GM12878 (cell line): Measurements from ENCODE around the gene SMIM21. TPM values are rescaled to one million over a fixed set of nuclear protein-coding genes. Genes with fewer than 3 reads are reported as not detected.

Experiments used
- ATAC-seq: fragments of 200-7000 bp; cut with Tn5 transposase; 3 replicates; pipeline ENCODE4 v1.9.1; 2020; ENCODE audit warnings: mild to moderate bottlenecking, moderate library complexity
- BruUV-seq: library from RNA; stranded (reverse); fragments of 400-500 nt; replicated peaks from 2 replicates; lab custom pipeline; 2021; lab: Mats Ljungman, UMichigan
- CTCF ChIA-PET: fragments of 300-600 bp; sonication (Branson Sonifier 250); formaldehyde crosslinking; extraction: SDS; loops from one replicate; lab custom pipeline; 2021; ENCODE audit warnings: inconsistent platforms; lab: Yijun Ruan, JAX
- POLR2A ChIA-PET: fragments of 350-600 bp; formaldehyde crosslinking; extraction: SDS; loops from one replicate; lab custom pipeline; 2021; ENCODE audit warnings: inconsistent platforms; lab: Charles Lee
- RAD21 ChIA-PET: fragments of 300-600 bp; sonication (Branson Sonifier 250); formaldehyde crosslinking; loops from one replicate; lab custom pipeline; 2023; ENCODE audit warnings: antibody characterized with exemption; ENCODE audit not compliant: unreplicated experiment; lab: Charles Lee
- SMC1A ChIA-PET: fragments of 300-600 bp; sonication (Branson Sonifier 250); formaldehyde crosslinking; loops from one replicate; lab custom pipeline; 2023; ENCODE audit not compliant: unreplicated experiment, uncharacterized antibody; lab: Charles Lee
- DNase-seq: peaks from one replicate; pipeline ENCODE4 v3.0.0-alpha.2; 2011; ENCODE audit warnings: low read depth, low spot score
- FAIRE-seq: peaks from 3 replicates; lab custom pipeline; 2011; peaks lifted over from hg19 to GRCh38; lab: Jason Lieb, UNC
- H2AFZ ChIP-seq: 2 replicates; pipeline ENCODE4 v1.6.0; 2011; ENCODE audit warnings: low read depth, low read length, control low read depth; ENCODE audit not compliant: control insufficient read depth
- H3K27ac ChIP-seq: 2 replicates; pipeline ENCODE4 v1.5.1; 2011; ENCODE audit warnings: control low read depth; ENCODE audit not compliant: control insufficient read depth, insufficient read depth
- H3K27me3 ChIP-seq, 2 experiments: replicated peaks in 1 of 2; 2 replicates each; pipeline versions ENCODE4 v1.6.0 to v1.6.1; 2011; ENCODE audit warnings: low read length in 1 of 2; ENCODE audit not compliant: control insufficient read depth in 2 of 2, insufficient read depth in 2 of 2
- H3K36me3 ChIP-seq, 2 experiments: 2 replicates each; pipeline ENCODE4 v1.5.1; 2011; ENCODE audit warnings: low read length in 1 of 2; ENCODE audit not compliant: control insufficient read depth in 2 of 2, insufficient read depth in 2 of 2
- H3K4me1 ChIP-seq: 2 replicates; pipeline ENCODE4 v1.6.1; 2011; ENCODE audit warnings: mild to moderate bottlenecking, low read length, moderate library complexity, mixed read lengths; ENCODE audit not compliant: control insufficient read depth, insufficient read depth
- H3K4me2 ChIP-seq: 2 replicates; pipeline ENCODE4 v1.6.0; 2011; ENCODE audit warnings: control low read depth; ENCODE audit not compliant: control insufficient read depth, insufficient read depth
- H3K4me3 ChIP-seq: fragments of 200-600 bp; sonication (generic); 2 replicates; pipeline ENCODE4 v1.5.1; 2016
- H3K79me2 ChIP-seq: 2 replicates; pipeline ENCODE4 v1.6.0; 2011; ENCODE audit warnings: low read length; ENCODE audit not compliant: control insufficient read depth, insufficient read depth
- H3K9ac ChIP-seq: 2 replicates; pipeline ENCODE4 v1.8.0; 2011; ENCODE audit warnings: low read length, control low read depth, mixed read lengths; ENCODE audit not compliant: control insufficient read depth, insufficient read depth
- H3K9me3 ChIP-seq: replicated peaks from 3 replicates; pipeline ENCODE4 v1.5.1; 2011; ENCODE audit warnings: mild to moderate bottlenecking, low read length; ENCODE audit not compliant: control insufficient read depth, insufficient read depth
- H4K20me1 ChIP-seq: 2 replicates; pipeline ENCODE4 v1.6.0; 2011; ENCODE audit not compliant: control insufficient read depth, insufficient read depth
- BHLHE40 ChIP-seq, 2 experiments: fragments of 450-650 bp in 1 of 2; IDR thresholded peaks; 2 replicates each; pipeline ENCODE4 v1.6.1; 2011 to 2017; ENCODE audit warnings: low read depth in 2 of 2, borderline replicate concordance in 1 of 2, improper control_type of control experiment in 1 of 2, low read length in 1 of 2, mild to moderate bottlenecking in 1 of 2
- CREB1 ChIP-seq: IDR thresholded peaks from 2 replicates; pipeline ENCODE4 v1.6.1; 2012; ENCODE audit warnings: low read depth, mild to moderate bottlenecking, inconsistent platforms
- HCFC1 ChIP-seq: fragments of 150-350 bp; IDR thresholded peaks from 2 replicates; pipeline ENCODE4 v1.6.1; 2014; ENCODE audit warnings: low read length
- HDGF ChIP-seq: fragments of 450-650 bp; IDR thresholded peaks from 2 replicates; pipeline ENCODE4 v1.6.1; 2016; ENCODE audit warnings: antibody characterized with exemption
- JUNB ChIP-seq: IDR thresholded peaks from 2 replicates; pipeline ENCODE4 v1.6.1; 2016; ENCODE audit warnings: antibody characterized with exemption, mild to moderate bottlenecking
- POLR2AphosphoS2 ChIP-seq: IDR thresholded peaks from 2 replicates; pipeline ENCODE4 v1.6.1; 2011; ENCODE audit warnings: low read depth, mild to moderate bottlenecking, low read length, improper control_type of control experiment, moderate library complexity
- RAD21 ChIP-seq: IDR thresholded peaks from 2 replicates; pipeline ENCODE4 v1.6.1; 2011; ENCODE audit warnings: mild to moderate bottlenecking, low read depth, low read length, moderate library complexity; ENCODE audit not compliant: insufficient read depth
- TARDBP ChIP-seq: IDR thresholded peaks from 2 replicates; pipeline ENCODE4 v1.6.1; 2016; ENCODE audit warnings: borderline replicate concordance
- ZNF622 ChIP-seq: fragments of 450-650 bp; IDR thresholded peaks from 2 replicates; pipeline ENCODE4 v1.6.1; 2017; ENCODE audit warnings: mild to moderate bottlenecking, inconsistent platforms
- WGBS: methylation state at CpG from one replicate; pipeline ENCODE4 v1.1.6; 2016; ENCODE audit warnings: low lambda C conversion rate; ENCODE audit not compliant: insufficient replicate concordance, insufficient coverage; ENCODE audit errors: missing lambda C conversion rate; 5-methylcytosine and 5-hydroxymethylcytosine counted together
- in situ Hi-C: fragments of 300-500 bp; cut with MboI; formaldehyde crosslinking; loops from 9 replicates; pipeline ENCODE4 v1.14.3; 2018; ENCODE audit warnings: mixed read lengths
- intact Hi-C: fragments of 100-400 bp; cut with micrococcal nuclease; formaldehyde crosslinking; loops from one replicate; pipeline ENCODE4 v1.14.2; 2022; ENCODE audit not compliant: unreplicated experiment
- polyA plus RNA-seq, 11 experiments: library from polyadenylated mRNA; depleted of rRNA in 4 of 11; unstranded in 6 of 11; stranded (reverse) in 5 of 11; fragments of >200 nt; fragmentation: Nextera tagmentation in 4 of 11; fragmentation: Illumina TruSeq in 1 of 11; extraction: Ambion mirVana in 4 of 11; extraction: Trizol in 1 of 11; gene quantifications; 1 replicate in 1 of 11; 2 replicates in 10 of 11; pipeline versions ENCODE4 v1.2.1 to v1.2.3, GENCODE V29; 2011 to 2016; ENCODE audit warnings: inconsistent platforms in 2 of 11, missing spikeins in 2 of 11, low read depth in 1 of 11
- total RNA-seq, 4 experiments: library from RNA; depleted of rRNA in 3 of 4; stranded (reverse); fragments of >200 nt in 3 of 4; fragmentation: Illumina TruSeq in 1 of 4; extraction: Trizol in 1 of 4; gene quantifications; 2 replicates each; pipeline versions ENCODE4 v1.2.1 to v1.2.3, GENCODE V29; 2013 to 2021
- TF ChIP-seq, protein P1 (sequence below): IDR thresholded peaks from 2 replicates; pipeline ENCODE4 v1.6.1; 2012; ENCODE audit warnings: improper control_type of control experiment, low read depth, low read length; ENCODE audit not compliant: insufficient replicate concordance
- TF ChIP-seq, protein P2 (sequence below): fragments of 450-650 bp; IDR thresholded peaks from 2 replicates; pipeline ENCODE4 v1.6.1; 2017; ENCODE audit warnings: mild to moderate bottlenecking, moderate library complexity
- TF ChIP-seq, protein P3 (sequence below): fragments of 450-650 bp; formaldehyde crosslinking; IDR thresholded peaks from 2 replicates; pipeline ENCODE4 v1.4.0; 2020; ENCODE audit warnings: mild to moderate bottlenecking, moderate library complexity

The SMIM21 gene
- total and polyA plus RNA-seq, 10 of the 15 experiments (the other 5 are each of a cell fraction or from before 2014, with no cell fraction given): not detected

DNA sequence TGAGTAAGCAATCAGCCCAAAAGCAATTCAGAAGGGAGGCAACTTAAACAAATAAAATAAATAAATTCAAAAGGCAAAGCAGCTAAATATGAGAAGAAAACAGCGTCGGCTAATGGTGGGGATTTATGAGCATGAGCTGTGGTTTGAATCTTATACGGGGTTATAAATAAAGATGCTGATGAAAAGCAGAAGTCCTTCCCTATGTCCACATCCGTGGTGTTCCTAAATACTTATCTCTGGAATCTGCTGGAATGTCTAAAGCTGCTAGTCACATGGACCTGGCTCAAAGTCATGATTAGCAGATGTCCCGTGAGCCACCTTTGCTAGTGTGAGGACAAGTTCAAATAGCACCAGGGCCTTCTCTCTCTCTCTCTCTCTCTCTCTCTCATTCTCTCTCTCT is 33.8 kb downstream of the SMIM21 start:
- no peak for DNase-seq
- ATAC-seq: no peak
- in situ Hi-C loops (no loop called here), intact Hi-C loops (no loop called here)
- ChIA-PET RAD21 (no interaction called here), POLR2A (no interaction called here), CTCF (no interaction called here), SMC1A (no interaction called here)
- no peak for TF ChIP-seq RAD21
- no peak for TF ChIP-seq CREB1
- no peak for TF ChIP-seq POLR2AphosphoS2
- TF ChIP-seq, protein P1, sequence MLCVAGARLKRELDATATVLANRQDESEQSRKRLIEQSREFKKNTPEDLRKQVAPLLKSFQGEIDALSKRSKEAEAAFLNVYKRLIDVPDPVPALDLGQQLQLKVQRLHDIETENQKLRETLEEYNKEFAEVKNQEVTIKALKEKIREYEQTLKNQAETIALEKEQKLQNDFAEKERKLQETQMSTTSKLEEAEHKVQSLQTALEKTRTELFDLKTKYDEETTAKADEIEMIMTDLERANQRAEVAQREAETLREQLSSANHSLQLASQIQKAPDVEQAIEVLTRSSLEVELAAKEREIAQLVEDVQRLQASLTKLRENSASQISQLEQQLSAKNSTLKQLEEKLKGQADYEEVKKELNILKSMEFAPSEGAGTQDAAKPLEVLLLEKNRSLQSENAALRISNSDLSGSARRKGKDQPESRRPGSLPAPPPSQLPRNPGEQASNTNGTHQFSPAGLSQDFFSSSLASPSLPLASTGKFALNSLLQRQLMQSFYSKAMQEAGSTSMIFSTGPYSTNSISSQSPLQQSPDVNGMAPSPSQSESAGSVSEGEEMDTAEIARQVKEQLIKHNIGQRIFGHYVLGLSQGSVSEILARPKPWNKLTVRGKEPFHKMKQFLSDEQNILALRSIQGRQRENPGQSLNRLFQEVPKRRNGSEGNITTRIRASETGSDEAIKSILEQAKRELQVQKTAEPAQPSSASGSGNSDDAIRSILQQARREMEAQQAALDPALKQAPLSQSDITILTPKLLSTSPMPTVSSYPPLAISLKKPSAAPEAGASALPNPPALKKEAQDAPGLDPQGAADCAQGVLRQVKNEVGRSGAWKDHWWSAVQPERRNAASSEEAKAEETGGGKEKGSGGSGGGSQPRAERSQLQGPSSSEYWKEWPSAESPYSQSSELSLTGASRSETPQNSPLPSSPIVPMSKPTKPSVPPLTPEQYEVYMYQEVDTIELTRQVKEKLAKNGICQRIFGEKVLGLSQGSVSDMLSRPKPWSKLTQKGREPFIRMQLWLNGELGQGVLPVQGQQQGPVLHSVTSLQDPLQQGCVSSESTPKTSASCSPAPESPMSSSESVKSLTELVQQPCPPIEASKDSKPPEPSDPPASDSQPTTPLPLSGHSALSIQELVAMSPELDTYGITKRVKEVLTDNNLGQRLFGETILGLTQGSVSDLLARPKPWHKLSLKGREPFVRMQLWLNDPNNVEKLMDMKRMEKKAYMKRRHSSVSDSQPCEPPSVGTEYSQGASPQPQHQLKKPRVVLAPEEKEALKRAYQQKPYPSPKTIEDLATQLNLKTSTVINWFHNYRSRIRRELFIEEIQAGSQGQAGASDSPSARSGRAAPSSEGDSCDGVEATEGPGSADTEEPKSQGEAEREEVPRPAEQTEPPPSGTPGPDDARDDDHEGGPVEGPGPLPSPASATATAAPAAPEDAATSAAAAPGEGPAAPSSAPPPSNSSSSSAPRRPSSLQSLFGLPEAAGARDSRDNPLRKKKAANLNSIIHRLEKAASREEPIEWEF: no peak
- TF ChIP-seq BHLHE40 (IDR thresholded peaks at IDR 0.05; ENCODE audit: borderline replicate concordance in 1 of 2, low read depth in 2 of 2, low read length in 1 of 2): no peak
- TF ChIP-seq, protein P2, sequence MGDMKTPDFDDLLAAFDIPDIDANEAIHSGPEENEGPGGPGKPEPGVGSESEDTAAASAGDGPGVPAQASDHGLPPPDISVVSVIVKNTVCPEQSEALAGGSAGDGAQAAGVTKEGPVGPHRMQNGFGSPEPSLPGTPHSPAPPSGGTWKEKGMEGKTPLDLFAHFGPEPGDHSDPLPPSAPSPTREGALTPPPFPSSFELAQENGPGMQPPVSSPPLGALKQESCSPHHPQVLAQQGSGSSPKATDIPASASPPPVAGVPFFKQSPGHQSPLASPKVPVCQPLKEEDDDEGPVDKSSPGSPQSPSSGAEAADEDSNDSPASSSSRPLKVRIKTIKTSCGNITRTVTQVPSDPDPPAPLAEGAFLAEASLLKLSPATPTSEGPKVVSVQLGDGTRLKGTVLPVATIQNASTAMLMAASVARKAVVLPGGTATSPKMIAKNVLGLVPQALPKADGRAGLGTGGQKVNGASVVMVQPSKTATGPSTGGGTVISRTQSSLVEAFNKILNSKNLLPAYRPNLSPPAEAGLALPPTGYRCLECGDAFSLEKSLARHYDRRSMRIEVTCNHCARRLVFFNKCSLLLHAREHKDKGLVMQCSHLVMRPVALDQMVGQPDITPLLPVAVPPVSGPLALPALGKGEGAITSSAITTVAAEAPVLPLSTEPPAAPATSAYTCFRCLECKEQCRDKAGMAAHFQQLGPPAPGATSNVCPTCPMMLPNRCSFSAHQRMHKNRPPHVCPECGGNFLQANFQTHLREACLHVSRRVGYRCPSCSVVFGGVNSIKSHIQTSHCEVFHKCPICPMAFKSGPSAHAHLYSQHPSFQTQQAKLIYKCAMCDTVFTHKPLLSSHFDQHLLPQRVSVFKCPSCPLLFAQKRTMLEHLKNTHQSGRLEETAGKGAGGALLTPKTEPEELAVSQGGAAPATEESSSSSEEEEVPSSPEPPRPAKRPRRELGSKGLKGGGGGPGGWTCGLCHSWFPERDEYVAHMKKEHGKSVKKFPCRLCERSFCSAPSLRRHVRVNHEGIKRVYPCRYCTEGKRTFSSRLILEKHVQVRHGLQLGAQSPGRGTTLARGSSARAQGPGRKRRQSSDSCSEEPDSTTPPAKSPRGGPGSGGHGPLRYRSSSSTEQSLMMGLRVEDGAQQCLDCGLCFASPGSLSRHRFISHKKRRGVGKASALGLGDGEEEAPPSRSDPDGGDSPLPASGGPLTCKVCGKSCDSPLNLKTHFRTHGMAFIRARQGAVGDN: no peak
- no peak for TF ChIP-seq JUNB
- TF ChIP-seq ZNF622: no peak
- TF ChIP-seq TARDBP: no peak
- no peak for TF ChIP-seq HDGF
- no peak for TF ChIP-seq HCFC1
- TF ChIP-seq, protein P3, sequence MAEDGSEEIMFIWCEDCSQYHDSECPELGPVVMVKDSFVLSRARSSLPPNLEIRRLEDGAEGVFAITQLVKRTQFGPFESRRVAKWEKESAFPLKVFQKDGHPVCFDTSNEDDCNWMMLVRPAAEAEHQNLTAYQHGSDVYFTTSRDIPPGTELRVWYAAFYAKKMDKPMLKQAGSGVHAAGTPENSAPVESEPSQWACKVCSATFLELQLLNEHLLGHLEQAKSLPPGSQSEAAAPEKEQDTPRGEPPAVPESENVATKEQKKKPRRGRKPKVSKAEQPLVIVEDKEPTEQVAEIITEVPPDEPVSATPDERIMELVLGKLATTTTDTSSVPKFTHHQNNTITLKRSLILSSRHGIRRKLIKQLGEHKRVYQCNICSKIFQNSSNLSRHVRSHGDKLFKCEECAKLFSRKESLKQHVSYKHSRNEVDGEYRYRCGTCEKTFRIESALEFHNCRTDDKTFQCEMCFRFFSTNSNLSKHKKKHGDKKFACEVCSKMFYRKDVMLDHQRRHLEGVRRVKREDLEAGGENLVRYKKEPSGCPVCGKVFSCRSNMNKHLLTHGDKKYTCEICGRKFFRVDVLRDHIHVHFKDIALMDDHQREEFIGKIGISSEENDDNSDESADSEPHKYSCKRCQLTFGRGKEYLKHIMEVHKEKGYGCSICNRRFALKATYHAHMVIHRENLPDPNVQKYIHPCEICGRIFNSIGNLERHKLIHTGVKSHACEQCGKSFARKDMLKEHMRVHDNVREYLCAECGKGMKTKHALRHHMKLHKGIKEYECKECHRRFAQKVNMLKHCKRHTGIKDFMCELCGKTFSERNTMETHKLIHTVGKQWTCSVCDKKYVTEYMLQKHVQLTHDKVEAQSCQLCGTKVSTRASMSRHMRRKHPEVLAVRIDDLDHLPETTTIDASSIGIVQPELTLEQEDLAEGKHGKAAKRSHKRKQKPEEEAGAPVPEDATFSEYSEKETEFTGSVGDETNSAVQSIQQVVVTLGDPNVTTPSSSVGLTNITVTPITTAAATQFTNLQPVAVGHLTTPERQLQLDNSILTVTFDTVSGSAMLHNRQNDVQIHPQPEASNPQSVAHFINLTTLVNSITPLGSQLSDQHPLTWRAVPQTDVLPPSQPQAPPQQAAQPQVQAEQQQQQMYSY (CRISPR knock-in tag): no peak
- no peak overlapping the region for H3K4me2 ChIP-seq
- no peaks in the 10 kb centered on the region; a peak in 1 of 4 replicates for H3K27me3 ChIP-seq
- no peaks in the 10 kb centered on the region for H4K20me1 ChIP-seq
- H3K36me3 ChIP-seq: no peaks in the 10 kb centered on the region
- no peaks in the 10 kb centered on the region for H3K79me2 ChIP-seq
- FAIRE-seq: no peak
- WGBS: 17% methylated on average over 5 of the region's 5 CpGs
- no peaks in the 10 kb centered on the region for H3K9me3 ChIP-seq
- no peaks in the 10 kb centered on the region for H3K4me1 ChIP-seq
- H3K4me3 ChIP-seq: no peak overlapping the region
- no peak overlapping the region for H3K27ac ChIP-seq
- BruUV-seq: no TSS peak
- H2AFZ ChIP-seq: no peak overlapping the region
- H3K9ac ChIP-seq: no peak overlapping the region
